ENCODE results near the gene HES7.
A peak's percentile ranks its signal among the peaks of the same experiment; 100 is the strongest.

HES7 gene

GRCh38 chr17:8131844-8132441, 8.0 kb upstream of the HES7 start:
- H3K18ac ChIP-seq (ENCODE audit: low read length) = no peak overlapping the region
- H4K5ac ChIP-seq (ENCODE audit: low read length) = no peak overlapping the region
- H3K23ac ChIP-seq (ENCODE audit: low read length) = no peak overlapping the region
- H3K36me3 ChIP-seq (ENCODE audit: control insufficient read depth, insufficient read depth, low read length) = no peaks in the 10 kb centered on the region
- H2AK5ac ChIP-seq (ENCODE audit: low read length) = no peak overlapping the region
- H3K27ac ChIP-seq (ENCODE audit: low read depth, low read length) = no peak overlapping the region
- no peak overlapping the region for H3K56ac ChIP-seq (ENCODE audit: low read length)
- H3K27me3 ChIP-seq (ENCODE audit: insufficient read depth, low read length, poor library complexity) = peaks cover 3% of the 10 kb centered on the region
- H3K4me2 ChIP-seq (ENCODE audit: low read length) = no peak overlapping the region
- no peaks in the 10 kb centered on the region for H3K79me2 ChIP-seq (ENCODE audit: control insufficient read depth, insufficient read depth, low read length)
- no peak overlapping the region for H3K4ac ChIP-seq (ENCODE audit: low read depth, low read length)
- no peak overlapping the region for H2BK5ac ChIP-seq (ENCODE audit: low read length)
- H2BK120ac ChIP-seq (ENCODE audit: low read depth, low read length) = no peak overlapping the region
- H3K9ac ChIP-seq (ENCODE audit: low read length) = no peak overlapping the region
- no peak for DNase-seq
- no peaks in the 10 kb centered on the region for H3K79me1 ChIP-seq (ENCODE audit: low read length)
- H2BK15ac ChIP-seq (replicated peaks; ENCODE audit: low read depth) = no peak overlapping the region
- H3K4me3 ChIP-seq (ENCODE audit: low read length) = no peak overlapping the region
- H3K4me1 ChIP-seq (ENCODE audit: control insufficient read depth, low read depth, low read length) = no peaks in the 10 kb centered on the region
- H4K8ac ChIP-seq (ENCODE audit: low read depth, low read length) = no peak overlapping the region
- no CpG with 5 or more reads among the region's 3 CpGs for WGBS (ENCODE audit: extremely low coverage, insufficient coverage, low lambda C conversion rate)

DNA sequence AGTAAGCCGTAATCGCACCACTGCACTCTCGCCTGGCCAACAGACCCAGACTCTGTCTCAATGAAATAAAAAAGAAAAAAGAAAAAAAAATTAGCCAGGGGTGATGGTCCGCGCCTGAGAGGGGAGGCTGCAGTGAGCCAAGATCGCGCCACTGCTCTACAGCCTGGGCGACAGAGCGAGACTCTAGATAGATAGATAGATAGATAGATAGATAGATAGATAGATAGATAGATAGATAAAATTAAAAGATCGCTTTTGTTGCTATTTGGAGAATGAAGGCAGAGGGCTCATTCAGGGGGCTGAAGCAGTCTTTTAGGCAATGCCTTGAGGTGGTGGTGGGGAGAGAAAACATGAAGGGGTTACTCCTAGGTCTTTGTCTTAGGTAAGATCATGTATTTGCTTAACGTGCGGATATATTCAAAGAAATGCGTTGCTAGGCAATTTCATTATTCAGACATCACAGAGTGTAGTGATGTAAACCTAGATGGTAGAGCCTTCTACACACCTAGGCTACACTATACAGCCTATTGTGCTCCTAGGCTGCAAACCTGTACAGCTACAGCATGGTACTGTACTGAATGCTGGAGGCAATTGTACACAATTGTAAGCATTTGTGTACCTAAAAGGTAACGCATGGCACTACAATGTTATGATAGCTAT, 4.3 kb upstream of the HES7 start:
- H3K79me1 ChIP-seq (ENCODE audit: low read length) = no peaks in the 10 kb centered on the region
- H3K27me3 ChIP-seq (ENCODE audit: insufficient read depth, low read length, poor library complexity) = peaks cover 13% of the 10 kb centered on the region
- H3K4me3 ChIP-seq (ENCODE audit: low read length) = no peak overlapping the region
- H2BK15ac ChIP-seq (replicated peaks; ENCODE audit: low read depth) = no peak overlapping the region
- H4K8ac ChIP-seq (ENCODE audit: low read depth, low read length) = no peak overlapping the region
- no peak for DNase-seq
- H3K9ac ChIP-seq (ENCODE audit: low read length) = no peak overlapping the region
- no peak overlapping the region for H3K4ac ChIP-seq (ENCODE audit: low read depth, low read length)
- no peaks in the 10 kb centered on the region for H3K36me3 ChIP-seq (ENCODE audit: control insufficient read depth, insufficient read depth, low read length)
- H4K5ac ChIP-seq (ENCODE audit: low read length) = no peak overlapping the region
- no peak overlapping the region for H2AK5ac ChIP-seq (ENCODE audit: low read length)
- H3K79me2 ChIP-seq (ENCODE audit: control insufficient read depth, insufficient read depth, low read length) = no peaks in the 10 kb centered on the region
- peaks cover 4% of the 10 kb centered on the region for H3K4me1 ChIP-seq (ENCODE audit: control insufficient read depth, low read depth, low read length)
- no peak overlapping the region for H3K4me2 ChIP-seq (ENCODE audit: low read length)
- no peak overlapping the region for H3K18ac ChIP-seq (ENCODE audit: low read length)
- no peak overlapping the region for H3K27ac ChIP-seq (ENCODE audit: low read depth, low read length)
- H2BK120ac ChIP-seq (ENCODE audit: low read depth, low read length) = no peak overlapping the region
- WGBS (ENCODE audit: extremely low coverage, insufficient coverage, low lambda C conversion rate) = no CpG with 5 or more reads among the region's 14 CpGs
- H3K23ac ChIP-seq (ENCODE audit: low read length) = no peak overlapping the region
- no peak overlapping the region for H2BK5ac ChIP-seq (ENCODE audit: low read length)
- H3K56ac ChIP-seq (ENCODE audit: low read length) = no peak overlapping the region

- Histone ChIP-seq H3K4ac (ENCODE audit: low read depth, low read length) (no peak overlapping the region), H4K5ac (ENCODE audit: low read length) (no peak overlapping the region), H3K27ac (ENCODE audit: low read depth, low read length) (no peak overlapping the region), H2BK15ac (replicated peaks; ENCODE audit: low read depth) (no peak overlapping the region), H3K27me3 (ENCODE audit: insufficient read depth, low read length, poor library complexity) (peaks cover 20% of the 10 kb centered on the region), H3K4me1 (ENCODE audit: control insufficient read depth, low read depth, low read length) (peaks cover 4% of the 10 kb centered on the region), H3K36me3 (ENCODE audit: control insufficient read depth, insufficient read depth, low read length) (no peaks in the 10 kb centered on the region), H2BK120ac (ENCODE audit: low read depth, low read length) (no peak overlapping the region), H4K8ac (ENCODE audit: low read depth, low read length) (no peak overlapping the region), H3K23ac (ENCODE audit: low read length) (no peak overlapping the region), H3K4me2 (ENCODE audit: low read length) (peak overlapping the region; percentile 92), H3K79me1 (ENCODE audit: low read length) (no peaks in the 10 kb centered on the region), H3K9ac (ENCODE audit: low read length) (peak overlapping the region; percentile 24), H2BK5ac (ENCODE audit: low read length) (no peak overlapping the region), H3K79me2 (ENCODE audit: control insufficient read depth, insufficient read depth, low read length) (no peaks in the 10 kb centered on the region), H3K18ac (ENCODE audit: low read length) (no peak overlapping the region), H3K4me3 (ENCODE audit: low read length) (peak overlapping the region; percentile 71), H3K56ac (ENCODE audit: low read length) (peak overlapping the region; percentile 62), H2AK5ac (ENCODE audit: low read length) (no peak overlapping the region)
- peak; percentile 45 for DNase-seq
- no CpG with 5 or more reads among the region's 45 CpGs for WGBS (ENCODE audit: extremely low coverage, insufficient coverage, low lambda C conversion rate)
These were observed 2.7 kb upstream of the HES7 start for GRCh38 chr17:8126491-8127066.

DNA sequence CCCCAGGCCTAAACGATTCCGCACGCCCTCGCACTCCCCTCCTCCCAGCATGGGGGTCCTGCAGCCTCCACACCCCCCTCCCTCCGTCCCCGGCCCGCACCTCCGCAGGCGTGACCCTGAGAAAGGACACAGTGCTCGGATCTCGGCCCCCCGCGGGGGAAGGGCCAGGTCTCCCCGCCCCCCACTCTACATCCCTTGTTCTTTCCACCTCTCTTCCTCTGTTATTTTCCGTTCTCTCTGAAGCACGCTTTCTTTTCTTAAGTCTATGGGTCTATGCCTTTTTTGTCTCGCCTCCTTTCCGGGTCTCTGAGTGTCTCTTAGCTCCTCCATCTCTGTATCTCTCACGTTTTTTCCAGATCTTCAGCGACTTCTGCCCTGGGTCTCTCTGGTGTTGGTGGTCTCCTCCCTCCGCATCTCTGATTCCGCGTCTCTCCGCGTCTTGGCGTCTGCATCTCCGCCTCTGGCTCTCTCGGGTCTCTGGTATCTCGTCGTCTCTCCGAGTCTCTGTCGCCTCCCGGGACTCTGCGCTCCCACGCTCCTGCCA, 2.1 kb upstream of the HES7 start:
- Histone ChIP-seq H3K4me3 (ENCODE audit: low read length) (peak overlapping the region; percentile 71), H3K27ac (ENCODE audit: low read depth, low read length) (no peak overlapping the region), H2BK120ac (ENCODE audit: low read depth, low read length) (no peak overlapping the region), H3K36me3 (ENCODE audit: control insufficient read depth, insufficient read depth, low read length) (no peaks in the 10 kb centered on the region), H4K5ac (ENCODE audit: low read length) (no peak overlapping the region), H3K79me1 (ENCODE audit: low read length) (no peaks in the 10 kb centered on the region), H2BK5ac (ENCODE audit: low read length) (no peak overlapping the region), H3K4me2 (ENCODE audit: low read length) (peak overlapping the region; percentile 92), H4K8ac (ENCODE audit: low read depth, low read length) (no peak overlapping the region), H3K4ac (ENCODE audit: low read depth, low read length) (no peak overlapping the region), H3K9ac (ENCODE audit: low read length) (peak overlapping the region; percentile 38), H3K56ac (ENCODE audit: low read length) (peak overlapping the region; percentile 62), H3K23ac (ENCODE audit: low read length) (no peak overlapping the region), H3K4me1 (ENCODE audit: control insufficient read depth, low read depth, low read length) (peaks cover 4% of the 10 kb centered on the region), H3K79me2 (ENCODE audit: control insufficient read depth, insufficient read depth, low read length) (no peaks in the 10 kb centered on the region), H2AK5ac (ENCODE audit: low read length) (no peak overlapping the region), H2BK15ac (replicated peaks; ENCODE audit: low read depth) (no peak overlapping the region), H3K18ac (ENCODE audit: low read length) (no peak overlapping the region), H3K27me3 (ENCODE audit: insufficient read depth, low read length, poor library complexity) (peaks cover 20% of the 10 kb centered on the region)
- whole genome bisulfite sequencing (ENCODE audit: extremely low coverage, insufficient coverage, low lambda C conversion rate) = no CpG with 5 or more reads among the region's 35 CpGs
- peak; percentile 74 for DNase-seq

- Histone ChIP-seq H3K4me3 (ENCODE audit: low read length) (peak overlapping the region; percentile 71), H3K79me1 (ENCODE audit: low read length) (no peaks in the 10 kb centered on the region), H3K9ac (ENCODE audit: low read length) (peak overlapping the region; percentile 39), H3K36me3 (ENCODE audit: control insufficient read depth, insufficient read depth, low read length) (no peaks in the 10 kb centered on the region), H3K27me3 (ENCODE audit: insufficient read depth, low read length, poor library complexity) (peaks cover 20% of the 10 kb centered on the region), H2BK15ac (replicated peaks; ENCODE audit: low read depth) (no peak overlapping the region), H4K8ac (ENCODE audit: low read depth, low read length) (no peak overlapping the region), H3K27ac (ENCODE audit: low read depth, low read length) (no peak overlapping the region), H3K18ac (ENCODE audit: low read length) (no peak overlapping the region), H2BK120ac (ENCODE audit: low read depth, low read length) (no peak overlapping the region), H4K5ac (ENCODE audit: low read length) (no peak overlapping the region), H2BK5ac (ENCODE audit: low read length) (no peak overlapping the region), H3K4me1 (ENCODE audit: control insufficient read depth, low read depth, low read length) (peaks cover 4% of the 10 kb centered on the region), H2AK5ac (ENCODE audit: low read length) (no peak overlapping the region), H3K23ac (ENCODE audit: low read length) (no peak overlapping the region), H3K4me2 (ENCODE audit: low read length) (peak overlapping the region; percentile 92), H3K4ac (ENCODE audit: low read depth, low read length) (no peak overlapping the region), H3K79me2 (ENCODE audit: control insufficient read depth, insufficient read depth, low read length) (no peaks in the 10 kb centered on the region), H3K56ac (ENCODE audit: low read length) (peak overlapping the region; percentile 62)
- peak; percentile 86 for DNase-seq
- WGBS (ENCODE audit: extremely low coverage, insufficient coverage, low lambda C conversion rate) = no CpG with 5 or more reads among the region's 40 CpGs
These were observed 1.4 kb upstream of the HES7 start for GRCh38 chr17:8125154-8125946.

All from mesendoderm (in vitro differentiated cells).